Colonic mucosa (tissue), 4 donors: ENCODE measurements around the gene PDZRN3. TPM values are rescaled to one million over a fixed set of nuclear protein-coding genes. Genes with fewer than 3 reads are reported as not detected.
"Not testable (repeated sequence)": the region's sequence is repeated elsewhere in the genome, so short reads cannot be mapped to it uniquely, and the experiment has no call there.

Source experiments
- DNase-seq: peaks from one replicate; pipeline ENCODE4 v3.0.0-alpha.2; 2020
- H3K27ac ChIP-seq: fragments of 200-600 bp; one replicate; pipeline ENCODE4 v1.8.0; 2021
- H3K27me3 ChIP-seq: fragments of 200-600 bp; one replicate; pipeline ENCODE4 v1.8.0; 2021
- H3K36me3 ChIP-seq: fragments of 200-600 bp; one replicate; pipeline ENCODE4 v1.8.0; 2021
- H3K4me1 ChIP-seq: fragments of 200-600 bp; one replicate; pipeline ENCODE4 v1.8.0; 2021; ENCODE audit warnings: mild to moderate bottlenecking
- H3K4me3 ChIP-seq: fragments of 200-600 bp; one replicate; pipeline ENCODE4 v1.8.0; 2021
- H3K9ac ChIP-seq, 2 donors: one replicate each; pipeline ENCODE4 v1.7.0; 2013; ENCODE audit warnings: control low read depth in 2 of 2, low read depth in 2 of 2, low read length in 2 of 2
- H3K9me3 ChIP-seq: fragments of 200-600 bp; one replicate; pipeline ENCODE4 v1.8.0; 2021
- intact Hi-C: fragments of 100-400 bp; cut with DNase I; formaldehyde crosslinking; loops from one replicate; pipeline ENCODE4 v1.14.1; 2022
- total RNA-seq, 2 donors: library from RNA; stranded (reverse); fragmentation: NEBNext Ultra II Directional in 1 of 2; extraction: Animal tissue kit (Norgen Biotek cat#: 25700) in 1 of 2; gene quantifications; one replicate each; pipeline ENCODE4 v1.2.1, GENCODE V29; 2021
- TF ChIP-seq, protein P1 (sequence below): fragments of 200-600 bp; IDR thresholded peaks from one replicate; pipeline ENCODE4 v1.8.0; 2022; ENCODE audit warnings: antibody characterized with exemption, mild to moderate bottlenecking
- donor health status: healthy.
- donor health status: DM: no; HTN: no; CAD: no.
- donor health status: DM: no; HTN: no; CAD: no.

PDZRN3 gene
- total RNA-seq, 2 donors from 2014 or later: 13.6 to 19.1 TPM

DNA sequence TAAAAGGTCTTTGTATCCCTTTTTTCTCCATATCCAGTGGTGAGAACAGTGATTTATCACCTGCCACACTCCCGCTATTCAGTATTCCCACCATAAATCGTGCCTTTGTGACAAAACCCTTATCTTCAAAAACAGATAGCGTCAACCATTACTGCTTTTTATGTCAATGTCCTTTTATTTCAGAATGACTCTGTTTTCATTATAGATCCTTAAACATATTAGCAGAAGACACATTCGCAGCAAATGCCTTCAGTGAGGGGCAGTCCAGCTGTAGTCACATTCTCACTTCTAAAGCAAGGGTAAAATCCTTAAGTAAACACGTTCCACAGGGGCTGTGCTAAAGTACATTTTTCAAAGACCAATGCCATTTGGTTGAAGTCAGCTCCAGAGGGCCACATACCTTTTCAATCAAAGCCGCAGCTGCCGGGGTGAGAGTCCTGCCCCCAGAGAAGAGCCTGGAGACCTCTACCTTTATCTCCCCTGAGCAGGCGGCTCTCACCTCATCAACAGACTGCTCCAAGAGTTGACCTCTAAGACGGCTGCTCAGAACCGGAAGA, 53.4 kb downstream of the PDZRN3 start:
- Histone ChIP-seq H3K4me3 (no peak overlapping the region), H3K4me1 (peaks cover 5% of the 10 kb centered on the region), H3K9me3 (no peaks in the 10 kb centered on the region), H3K27ac (no peak overlapping the region), H3K9ac (no peak overlapping the region), H3K27me3 (no peaks in the 10 kb centered on the region), H3K36me3 (no peaks in the 10 kb centered on the region)
- intact Hi-C loops: loop anchor here (5.0 kb wide), 1 partner anchor 64 kb away; no protein-coding TSS in a partner anchor
- no peak for DNase-seq
- TF ChIP-seq, protein P1, sequence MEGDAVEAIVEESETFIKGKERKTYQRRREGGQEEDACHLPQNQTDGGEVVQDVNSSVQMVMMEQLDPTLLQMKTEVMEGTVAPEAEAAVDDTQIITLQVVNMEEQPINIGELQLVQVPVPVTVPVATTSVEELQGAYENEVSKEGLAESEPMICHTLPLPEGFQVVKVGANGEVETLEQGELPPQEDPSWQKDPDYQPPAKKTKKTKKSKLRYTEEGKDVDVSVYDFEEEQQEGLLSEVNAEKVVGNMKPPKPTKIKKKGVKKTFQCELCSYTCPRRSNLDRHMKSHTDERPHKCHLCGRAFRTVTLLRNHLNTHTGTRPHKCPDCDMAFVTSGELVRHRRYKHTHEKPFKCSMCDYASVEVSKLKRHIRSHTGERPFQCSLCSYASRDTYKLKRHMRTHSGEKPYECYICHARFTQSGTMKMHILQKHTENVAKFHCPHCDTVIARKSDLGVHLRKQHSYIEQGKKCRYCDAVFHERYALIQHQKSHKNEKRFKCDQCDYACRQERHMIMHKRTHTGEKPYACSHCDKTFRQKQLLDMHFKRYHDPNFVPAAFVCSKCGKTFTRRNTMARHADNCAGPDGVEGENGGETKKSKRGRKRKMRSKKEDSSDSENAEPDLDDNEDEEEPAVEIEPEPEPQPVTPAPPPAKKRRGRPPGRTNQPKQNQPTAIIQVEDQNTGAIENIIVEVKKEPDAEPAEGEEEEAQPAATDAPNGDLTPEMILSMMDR: no peak

DNA sequence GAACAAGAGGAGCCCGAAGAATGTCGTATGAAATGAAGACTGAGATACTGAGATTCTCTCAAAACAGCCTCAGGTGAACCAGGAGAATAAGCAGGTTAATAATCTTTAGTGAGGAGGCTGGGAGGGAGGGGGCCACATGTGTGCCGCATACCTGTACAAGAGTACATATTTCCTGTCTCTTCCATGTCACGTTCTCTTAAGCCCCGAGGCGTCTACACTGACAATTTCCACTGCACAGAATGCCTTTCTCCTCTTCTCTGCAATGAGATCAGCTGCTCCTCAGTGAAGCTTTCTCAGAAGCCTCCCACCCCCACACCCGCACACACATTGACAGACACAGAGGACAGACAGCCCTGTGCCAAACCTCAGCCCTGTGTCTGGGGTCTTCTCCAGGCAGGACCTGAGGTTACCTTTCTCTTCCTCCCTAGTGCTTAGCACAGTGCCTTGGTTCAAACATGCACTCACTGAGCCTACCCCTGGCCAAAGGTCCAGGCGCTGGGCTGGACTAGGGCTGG, 55.4 kb downstream of the PDZRN3 start:
- H3K9ac ChIP-seq: no peak overlapping the region
- TF ChIP-seq, protein P1: no peak
- H3K4me3 ChIP-seq: no peak overlapping the region
- no peak overlapping the region for H3K27ac ChIP-seq
- no peaks in the 10 kb centered on the region for H3K27me3 ChIP-seq
- no peaks in the 10 kb centered on the region for H3K36me3 ChIP-seq
- H3K9me3 ChIP-seq: no peaks in the 10 kb centered on the region
- no peak for DNase-seq
- H3K4me1 ChIP-seq: peaks cover 5% of the 10 kb centered on the region
- intact Hi-C loops: no loop called here

- Histone ChIP-seq H3K27ac (no peak overlapping the region), H3K27me3 (no peaks in the 10 kb centered on the region), H3K36me3 (no peaks in the 10 kb centered on the region), H3K9me3 (no peaks in the 10 kb centered on the region), H3K4me1 (peaks cover 5% of the 10 kb centered on the region), H3K9ac (no peak overlapping the region), H3K4me3 (no peak overlapping the region)
- TF ChIP-seq, protein P1: no peak
- DNase-seq: no peak
- intact Hi-C loops: no loop called here
Observed at GRCh38 chr3:73568371-73568862, 56.3 kb downstream of the PDZRN3 start.

DNA sequence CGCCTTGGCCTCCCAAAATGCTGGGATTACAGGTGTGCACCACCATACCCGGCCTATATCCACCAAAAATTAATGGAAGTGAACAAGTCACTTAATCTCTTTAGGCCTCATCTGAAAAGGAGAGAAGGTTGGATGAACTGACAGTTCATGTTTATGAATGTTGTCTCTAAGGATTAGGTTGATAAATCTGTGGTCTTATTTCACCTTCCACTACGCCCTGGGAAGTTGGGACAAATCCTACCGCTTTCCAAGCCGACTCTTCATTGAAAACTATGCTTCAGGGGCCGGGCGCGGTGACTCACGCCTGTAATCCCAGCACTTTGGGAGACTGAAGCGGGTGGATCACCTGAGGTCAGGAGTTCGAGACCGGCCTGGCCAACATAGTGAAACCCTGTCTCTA, 59.4 kb downstream of the PDZRN3 start:
- not testable (repeated sequence) for DNase-seq, H3K4me1 ChIP-seq

GRCh38 chr3:73563896-73564582, 60.7 kb downstream of the PDZRN3 start:
- DNase-seq: no peak
- Histone ChIP-seq H3K27ac (no peak overlapping the region), H3K4me3 (no peak overlapping the region), H3K9ac (no peak overlapping the region), H3K36me3 (no peaks in the 10 kb centered on the region), H3K4me1 (no peaks in the 10 kb centered on the region), H3K27me3 (no peaks in the 10 kb centered on the region), H3K9me3 (no peaks in the 10 kb centered on the region)
- intact Hi-C loops: no loop called here
- TF ChIP-seq, protein P1: no peak

More for the DNA sequence above, 59.4 kb downstream of the PDZRN3 start:
- H3K27me3 ChIP-seq, intact Hi-C loops, H3K4me3 ChIP-seq, H3K9ac ChIP-seq, H3K9me3 ChIP-seq, H3K27ac ChIP-seq, H3K36me3 ChIP-seq: not testable (repeated sequence)

DNA sequence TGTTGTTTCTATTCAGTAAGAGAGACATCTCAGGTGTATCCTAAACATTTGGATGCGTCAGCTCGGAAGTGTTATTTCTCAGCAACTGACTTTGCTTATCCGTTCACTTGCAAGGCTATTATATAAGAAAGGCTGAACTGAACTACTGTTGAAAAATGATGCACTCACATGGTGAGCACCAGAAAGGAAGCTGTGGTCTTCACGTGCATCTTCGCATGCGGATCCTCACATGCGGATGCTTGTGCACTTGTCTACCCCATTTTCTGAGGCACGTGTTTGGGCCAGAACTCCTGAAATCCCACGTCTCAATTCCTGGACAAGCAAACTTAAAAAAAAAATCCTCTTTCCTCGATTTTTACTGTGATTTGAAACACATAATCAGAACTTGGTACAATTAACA, 63.2 kb downstream of the PDZRN3 start:
- Histone ChIP-seq H3K4me1 (no peaks in the 10 kb centered on the region), H3K27me3 (no peaks in the 10 kb centered on the region), H3K4me3 (no peak overlapping the region), H3K36me3 (no peaks in the 10 kb centered on the region), H3K27ac (no peak overlapping the region), H3K9ac (no peak overlapping the region), H3K9me3 (no peaks in the 10 kb centered on the region)
- TF ChIP-seq, protein P1: no peak
- intact Hi-C loops: no loop called here
- no peak for DNase-seq
